ENCODE results near the gene TMEM151A. TPM values are rescaled to one million over a fixed set of nuclear protein-coding genes. Genes with fewer than 3 reads are reported as not detected.

Gene TMEM151A
- total RNA-seq, 1 experiment from 2014 or later: not detected

GRCh38 chr11:66322732-66323427 lies 31.2 kb downstream of the TMEM151A start:
- no peak for DNase-seq (ENCODE audit: low read depth)

GRCh38 chr11:66323684-66324083 lies 32.0 kb downstream of the TMEM151A start:
- no peak for DNase-seq (ENCODE audit: low read depth)

- DNase-seq (ENCODE audit: low read depth): peak; percentile 67
These were observed 33.0 kb downstream of the TMEM151A start for GRCh38 chr11:66324664-66325063.

GRCh38 chr11:66325263-66325671 lies 33.6 kb downstream of the TMEM151A start:
- DNase-seq (ENCODE audit: low read depth): peak; percentile 32

GRCh38 chr11:66326261-66327111 lies 34.8 kb downstream of the TMEM151A start:
- DNase-seq (ENCODE audit: low read depth): peak; percentile 58

GRCh38 chr11:66327171-66328030 lies 35.7 kb downstream of the TMEM151A start:
- DNase-seq (ENCODE audit: low read depth): peak; percentile 60

- DNase-seq (ENCODE audit: low read depth): peak; percentile 40
These were observed 36.3 kb downstream of the TMEM151A start for GRCh38 chr11:66328031-66328301.

- DNase-seq (ENCODE audit: low read depth): peak; percentile 79
These were observed 36.8 kb downstream of the TMEM151A start for GRCh38 chr11:66328302-66329144.

GRCh38 chr11:66329165-66329673 lies 37.5 kb downstream of the TMEM151A start:
- DNase-seq (ENCODE audit: low read depth): peak; percentile 21

- DNase-seq (ENCODE audit: low read depth): no peak
These were observed 39.2 kb downstream of the TMEM151A start for GRCh38 chr11:66330931-66331330.

- no peak for DNase-seq (ENCODE audit: low read depth)
These were observed 40.1 kb downstream of the TMEM151A start for GRCh38 chr11:66331542-66332370.

- DNase-seq (ENCODE audit: low read depth): no peak
These were observed 40.9 kb downstream of the TMEM151A start for GRCh38 chr11:66332371-66333219.

GRCh38 chr11:66333220-66333877 lies 41.7 kb downstream of the TMEM151A start:
- no peak for DNase-seq (ENCODE audit: low read depth)

- no peak for DNase-seq (ENCODE audit: low read depth)
These were observed 42.4 kb downstream of the TMEM151A start for GRCh38 chr11:66333896-66334604.

- DNase-seq (ENCODE audit: low read depth): no peak
These were observed 43.1 kb downstream of the TMEM151A start for GRCh38 chr11:66334605-66335442.

GRCh38 chr11:66335531-66336233 lies 44.0 kb downstream of the TMEM151A start:
- peak; percentile 91 for DNase-seq (ENCODE audit: low read depth)

Data from RPMI7951 (cell line).